AML-193 (cell line): Measurements from ENCODE around the gene LRRC74B.

Source experiments
- DNase-seq, 2 experiments: peaks; one replicate each; lab custom pipeline; 2025; lab: John Stamatoyannopoulos, UW

The LRRC74B gene

DNA sequence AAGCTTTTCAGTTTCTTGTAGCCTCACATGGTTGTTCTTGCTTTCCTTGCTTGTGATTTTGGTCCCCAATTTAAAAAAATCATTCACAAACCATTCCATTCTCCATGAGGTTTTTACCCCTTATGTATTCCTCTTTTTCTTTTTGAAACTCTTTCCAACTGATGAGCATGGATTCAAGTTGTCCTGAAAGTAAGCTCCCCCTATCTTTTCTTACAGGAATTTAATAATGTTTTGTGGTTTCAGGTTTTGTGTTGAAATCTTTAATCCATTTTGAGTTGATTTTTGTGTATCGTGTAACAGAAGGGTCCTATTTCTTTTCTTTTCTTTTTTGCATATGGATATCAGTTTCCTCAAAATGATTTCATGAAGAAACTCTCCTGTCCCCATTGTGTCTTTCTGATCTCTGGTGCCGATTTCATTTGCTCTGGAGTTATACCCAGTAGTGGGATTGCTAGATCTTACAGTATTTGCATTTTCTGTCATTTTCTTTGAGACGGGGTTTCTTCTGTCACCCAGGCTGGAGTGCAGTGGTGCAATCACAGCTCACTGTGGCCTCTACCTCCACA lies 58.5 kb downstream of the LRRC74B start:
- no peak for DNase-seq

DNA sequence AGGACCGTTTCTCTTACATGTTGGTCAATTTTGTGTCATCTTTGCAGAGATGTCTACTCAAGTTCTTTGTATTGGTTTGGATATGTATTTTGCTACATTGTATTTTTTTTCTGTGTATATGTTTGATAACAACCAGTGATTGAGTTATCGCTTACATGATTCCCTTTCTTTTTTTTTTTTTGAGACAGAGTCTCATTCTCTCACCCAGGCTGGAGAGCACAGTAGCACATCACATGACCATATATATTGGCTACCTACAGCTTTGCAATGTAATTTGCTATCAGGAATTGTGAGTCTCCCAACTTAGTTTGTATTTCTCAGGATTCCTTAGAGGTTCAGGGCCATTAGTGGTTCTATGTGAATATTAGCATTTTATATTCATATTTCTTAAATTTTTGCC lies 59.5 kb downstream of the LRRC74B start:
- DNase-seq = no peak

DNA sequence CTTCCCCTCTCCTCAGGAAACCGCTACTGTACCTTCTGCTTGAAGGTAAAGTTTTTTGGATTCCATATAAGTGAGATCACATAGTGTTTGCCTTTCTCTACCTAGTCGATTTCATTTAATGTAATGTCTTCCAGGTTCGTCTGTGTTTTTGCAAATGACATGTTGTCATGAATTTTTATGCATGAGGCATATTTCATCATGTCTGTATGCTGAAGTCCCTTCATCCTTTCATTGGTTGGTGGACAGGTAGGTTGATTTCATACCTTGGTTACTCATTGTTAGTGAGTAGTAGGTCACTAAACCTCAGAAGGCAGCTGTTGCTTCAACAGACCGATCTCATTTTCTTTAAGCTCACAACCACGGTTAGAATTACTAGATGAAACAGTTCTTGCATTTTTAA lies 60.3 kb downstream of the LRRC74B start:
- DNase-seq = no peak

DNA sequence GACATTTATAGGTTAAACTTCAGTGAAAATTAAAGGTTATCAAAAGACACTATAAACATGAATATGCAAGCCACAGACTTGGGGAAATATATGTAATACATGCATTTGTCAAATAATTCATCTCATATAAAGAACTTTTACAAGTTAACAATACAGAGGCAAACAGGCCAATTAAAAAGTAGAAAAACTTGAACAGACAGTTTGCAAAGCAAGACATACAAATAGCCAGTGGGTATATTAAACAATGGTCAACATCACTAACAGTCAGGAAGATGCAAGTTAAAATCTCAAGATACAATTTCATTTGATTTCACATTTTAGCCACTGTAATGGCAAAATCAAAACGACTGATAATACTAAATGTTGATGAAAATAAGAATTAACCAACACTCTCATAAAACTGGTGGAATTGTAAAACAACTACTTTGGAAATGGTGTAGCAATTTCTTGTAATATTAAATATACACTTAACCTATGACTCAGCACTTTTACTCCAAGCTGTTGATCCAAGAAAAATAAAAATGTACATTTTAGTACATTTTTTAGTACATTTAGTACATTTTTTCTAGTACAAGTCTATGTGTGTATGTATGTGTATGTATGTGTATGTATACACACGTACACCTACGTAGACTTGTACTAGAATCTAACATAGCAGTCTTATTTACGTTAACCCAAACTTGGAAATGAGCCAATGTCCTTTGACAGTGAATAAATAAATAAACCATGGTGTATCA lies 62.8 kb downstream of the LRRC74B start:
- DNase-seq = no peak
